ENCODE measurements around the gene PHF21B.
"Not testable (repeated sequence)": the region's sequence is repeated elsewhere in the genome, so short reads cannot be mapped to it uniquely, and the experiment has no call there.

Gene PHF21B

GRCh38 chr22:44930711-44931035 is 79.1 kb downstream of the PHF21B start:
- DNase-seq = no peak

GRCh38 chr22:44930016-44930710 is 79.6 kb downstream of the PHF21B start:
- DNase-seq = no peak

GRCh38 chr22:44929359-44930015 is 80.3 kb downstream of the PHF21B start:
- DNase-seq = no peak

GRCh38 chr22:44928711-44929358 is 81.0 kb downstream of the PHF21B start:
- no peak for DNase-seq

GRCh38 chr22:44928136-44928463 is 81.7 kb downstream of the PHF21B start:
- no peak for DNase-seq

GRCh38 chr22:44927463-44928135 is 82.2 kb downstream of the PHF21B start:
- DNase-seq = no peak

- DNase-seq = no peak
Measured at GRCh38 chr22:44926491-44927415, 83.1 kb downstream of the PHF21B start.

GRCh38 chr22:44926124-44926475 is 83.7 kb downstream of the PHF21B start:
- DNase-seq = no peak

GRCh38 chr22:44925465-44926123 is 84.2 kb downstream of the PHF21B start:
- DNase-seq = no peak

GRCh38 chr22:44924710-44925109 is 85.1 kb downstream of the PHF21B start:
- no peak for DNase-seq

GRCh38 chr22:44924098-44924497 is 85.7 kb downstream of the PHF21B start:
- no peak for DNase-seq

- not testable (repeated sequence) for DNase-seq
Measured at GRCh38 chr22:44921766-44922165, 88.0 kb downstream of the PHF21B start.

GRCh38 chr22:44920183-44920582 is 89.6 kb downstream of the PHF21B start:
- DNase-seq = no peak

- no peak for DNase-seq
Measured at GRCh38 chr22:44919691-44920090, 90.1 kb downstream of the PHF21B start.

- no peak for DNase-seq
Measured at GRCh38 chr22:44918925-44919392, 90.8 kb downstream of the PHF21B start.

GRCh38 chr22:44918166-44918924 is 91.5 kb downstream of the PHF21B start:
- DNase-seq = no peak

GRCh38 chr22:44917372-44918165 is 92.2 kb downstream of the PHF21B start:
- no peak for DNase-seq

GRCh38 chr22:44916281-44917231 is 93.2 kb downstream of the PHF21B start:
- DNase-seq = no peak

- DNase-seq = no peak
Measured at GRCh38 chr22:44915441-44915840, 94.4 kb downstream of the PHF21B start.

All from CD4-positive, alpha-beta T cell treated with Interleukin-4 for 4 hours (primary cell).